Measurements from ENCODE around the gene VSIG2. TPM values are rescaled to one million over a fixed set of nuclear protein-coding genes. Genes with fewer than 3 reads are reported as not detected.
A peak's percentile ranks its signal among the peaks of the same experiment; 100 is the strongest.

Gene VSIG2
- total and polyA plus RNA-seq, 2 experiments from 2014 or later: not detected

GRCh38 chr11:124752471-124753102 lies 532 bp upstream of the VSIG2 start:
- H2AFZ ChIP-seq: peak overlapping the region; percentile 96

GRCh38 chr11:124751391-124751740 lies 689 bp downstream of the VSIG2 start:
- H3K36me3 Mint-ChIP-seq (ENCODE audit: low read depth): no peaks in the 10 kb centered on the region
- H3K36me3 ChIP-seq (ENCODE audit: insufficient read depth): no peaks in the 10 kb centered on the region
- DNase-seq (ENCODE audit: low spot score) (peak; percentile 63), ATAC-seq (peak; percentile 3)
- peaks cover 35% of the 10 kb centered on the region for H3K4me1 ChIP-seq (ENCODE audit: insufficient read depth)
- TF ChIP-seq ZNF114 (CRISPR knock-in tag; IDR thresholded peaks at IDR 0.05) (no peak), EZH2 (IDR thresholded peaks at IDR 0.05; ENCODE audit: low read depth, unreplicated experiment) (peak; percentile 83), EZH2phosphoT487 (IDR thresholded peaks at IDR 0.05; ENCODE audit: unreplicated experiment) (peak; percentile 69)
- peak overlapping the region; percentile 96 for H2AFZ ChIP-seq
- H3K27ac Mint-ChIP-seq: no peak overlapping the region
- H3K4me3 ChIP-seq: peak overlapping the region; percentile 58
- peak overlapping the region; percentile 58 for H3K4me3 Mint-ChIP-seq
- H3K79me2 ChIP-seq (replicated peaks; ENCODE audit: insufficient read depth): no peaks in the 10 kb centered on the region
- H4K20me1 ChIP-seq (replicated peaks; ENCODE audit: insufficient read depth): peaks cover 20% of the 10 kb centered on the region
- H3K27me3 Mint-ChIP-seq (ENCODE audit: insufficient read depth, low read depth, poor library complexity): peaks cover 98% of the 10 kb centered on the region
- peaks cover 99% of the 10 kb centered on the region for H3K27me3 ChIP-seq (ENCODE audit: insufficient read depth)
- H3K9me3 Mint-ChIP-seq: no peaks in the 10 kb centered on the region
- H3F3A ChIP-seq (replicated peaks; ENCODE audit: low read depth): peaks cover 5% of the 10 kb centered on the region; the same call in 1 of the 2 replicates
- no peaks in the 10 kb centered on the region for H3K9me2 ChIP-seq (ENCODE audit: insufficient read depth)
- H3K27ac ChIP-seq (ENCODE audit: low read depth): no peak overlapping the region
- peak overlapping the region; percentile 86 for H3K4me2 ChIP-seq
- peaks cover 31% of the 10 kb centered on the region for H3K4me1 Mint-ChIP-seq

More at GRCh38 chr11:124752471-124753102, 532 bp upstream of the VSIG2 start:
- Mint-ChIP-seq H3K4me3 (peak overlapping the region; percentile 73), H3K27ac (no peak overlapping the region), H3K36me3 (ENCODE audit: low read depth) (no peaks in the 10 kb centered on the region), H3K27me3 (ENCODE audit: insufficient read depth, low read depth, poor library complexity) (peaks cover 98% of the 10 kb centered on the region), H3K9me3 (no peaks in the 10 kb centered on the region), H3K4me1 (peaks cover 34% of the 10 kb centered on the region)
- H3K9me2 ChIP-seq (ENCODE audit: insufficient read depth): no peaks in the 10 kb centered on the region
- no peak overlapping the region for H3K27ac ChIP-seq (ENCODE audit: low read depth)
- H3F3A ChIP-seq (replicated peaks; ENCODE audit: low read depth): peaks cover 5% of the 10 kb centered on the region; the same call in 1 of the 2 replicates
- H4K20me1 ChIP-seq (replicated peaks; ENCODE audit: insufficient read depth): peaks cover 19% of the 10 kb centered on the region
- TF ChIP-seq CREB1 (CRISPR knock-in tag; IDR thresholded peaks at IDR 0.05; ENCODE audit: low read depth) (no peak), ZNF331 (CRISPR knock-in tag; IDR thresholded peaks at IDR 0.05; ENCODE audit: low read depth) (no peak), EZH2 (IDR thresholded peaks at IDR 0.05; ENCODE audit: low read depth, unreplicated experiment) (peak; percentile 76), STAT1 (IDR thresholded peaks at IDR 0.05; ENCODE audit: unreplicated experiment) (no peak)
- TF ChIP-seq, protein P1, sequence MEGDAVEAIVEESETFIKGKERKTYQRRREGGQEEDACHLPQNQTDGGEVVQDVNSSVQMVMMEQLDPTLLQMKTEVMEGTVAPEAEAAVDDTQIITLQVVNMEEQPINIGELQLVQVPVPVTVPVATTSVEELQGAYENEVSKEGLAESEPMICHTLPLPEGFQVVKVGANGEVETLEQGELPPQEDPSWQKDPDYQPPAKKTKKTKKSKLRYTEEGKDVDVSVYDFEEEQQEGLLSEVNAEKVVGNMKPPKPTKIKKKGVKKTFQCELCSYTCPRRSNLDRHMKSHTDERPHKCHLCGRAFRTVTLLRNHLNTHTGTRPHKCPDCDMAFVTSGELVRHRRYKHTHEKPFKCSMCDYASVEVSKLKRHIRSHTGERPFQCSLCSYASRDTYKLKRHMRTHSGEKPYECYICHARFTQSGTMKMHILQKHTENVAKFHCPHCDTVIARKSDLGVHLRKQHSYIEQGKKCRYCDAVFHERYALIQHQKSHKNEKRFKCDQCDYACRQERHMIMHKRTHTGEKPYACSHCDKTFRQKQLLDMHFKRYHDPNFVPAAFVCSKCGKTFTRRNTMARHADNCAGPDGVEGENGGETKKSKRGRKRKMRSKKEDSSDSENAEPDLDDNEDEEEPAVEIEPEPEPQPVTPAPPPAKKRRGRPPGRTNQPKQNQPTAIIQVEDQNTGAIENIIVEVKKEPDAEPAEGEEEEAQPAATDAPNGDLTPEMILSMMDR (conservative IDR thresholded peaks at IDR 0.05; ENCODE audit: low read depth in 2 of 2): no peak
- peaks cover 100% of the 10 kb centered on the region for H3K27me3 ChIP-seq (ENCODE audit: insufficient read depth)
- peak overlapping the region; percentile 86 for H3K4me2 ChIP-seq
- H3K4me3 ChIP-seq: peak overlapping the region; percentile 58
- ATAC-seq: peak; percentile 34
- peak; percentile 60 for DNase-seq (ENCODE audit: low spot score)
- no peaks in the 10 kb centered on the region for H3K79me2 ChIP-seq (replicated peaks; ENCODE audit: insufficient read depth)
- H3K36me3 ChIP-seq (ENCODE audit: insufficient read depth): no peaks in the 10 kb centered on the region
- peaks cover 41% of the 10 kb centered on the region for H3K4me1 ChIP-seq (ENCODE audit: insufficient read depth)

DNA sequence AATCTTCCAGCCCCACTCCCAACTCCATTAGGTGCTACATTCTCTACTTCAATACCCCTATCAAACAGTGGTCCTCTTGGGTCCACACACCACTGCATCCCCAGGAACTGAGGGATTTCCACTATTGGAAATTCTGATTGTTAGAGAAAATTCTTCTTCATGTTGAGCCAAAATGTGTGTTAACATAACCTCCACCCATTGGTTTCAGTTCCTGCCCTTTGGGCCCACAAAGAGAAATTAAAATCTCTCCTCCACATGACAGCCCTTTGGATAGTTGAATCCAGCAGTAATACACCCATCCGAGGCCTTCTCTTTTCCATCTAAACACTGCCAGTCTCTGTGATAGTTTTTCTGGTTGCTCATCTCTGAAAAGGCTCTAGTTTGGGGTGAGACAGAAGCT lies 2.1 kb downstream of the VSIG2 start:
- peaks cover 99% of the 10 kb centered on the region for H3K27me3 Mint-ChIP-seq (ENCODE audit: insufficient read depth, low read depth, poor library complexity)
- H3K4me3 Mint-ChIP-seq: no peak overlapping the region; the same call in 2 of the 3 replicates
- Histone ChIP-seq H4K20me1 (replicated peaks; ENCODE audit: insufficient read depth) (peaks cover 20% of the 10 kb centered on the region), H3K4me3 (no peak overlapping the region), H3K79me2 (replicated peaks; ENCODE audit: insufficient read depth) (no peaks in the 10 kb centered on the region), H2AFZ (no peak overlapping the region), H3K27me3 (ENCODE audit: insufficient read depth) (peaks cover 99% of the 10 kb centered on the region), H3K4me1 (ENCODE audit: insufficient read depth) (peaks cover 37% of the 10 kb centered on the region), H3F3A (replicated peaks; ENCODE audit: low read depth) (peaks cover 5% of the 10 kb centered on the region; the same call in 1 of the 2 replicates), H3K27ac (ENCODE audit: low read depth) (no peak overlapping the region), H3K36me3 (ENCODE audit: insufficient read depth) (no peaks in the 10 kb centered on the region), H3K4me2 (no peak overlapping the region), H3K9me2 (ENCODE audit: insufficient read depth) (no peaks in the 10 kb centered on the region)
- H3K36me3 Mint-ChIP-seq (ENCODE audit: low read depth): no peaks in the 10 kb centered on the region; the same call in 2 of the 3 replicates
- H3K27ac Mint-ChIP-seq: no peak overlapping the region
- ATAC-seq: no peak
- peaks cover 31% of the 10 kb centered on the region for H3K4me1 Mint-ChIP-seq
- H3K9me3 Mint-ChIP-seq: no peaks in the 10 kb centered on the region
- no peak for DNase-seq (ENCODE audit: low spot score)
- TF ChIP-seq STAT1 (IDR thresholded peaks at IDR 0.05; ENCODE audit: unreplicated experiment) (no peak), NANOG (IDR thresholded peaks at IDR 0.05; ENCODE audit: borderline replicate concordance) (no peak), ZNF331 (CRISPR knock-in tag; IDR thresholded peaks at IDR 0.05; ENCODE audit: low read depth) (no peak), EZH2 (IDR thresholded peaks at IDR 0.05; ENCODE audit: low read depth, unreplicated experiment) (no peak), ZNF114 (CRISPR knock-in tag; IDR thresholded peaks at IDR 0.05) (no peak)
- TF ChIP-seq, protein P2, sequence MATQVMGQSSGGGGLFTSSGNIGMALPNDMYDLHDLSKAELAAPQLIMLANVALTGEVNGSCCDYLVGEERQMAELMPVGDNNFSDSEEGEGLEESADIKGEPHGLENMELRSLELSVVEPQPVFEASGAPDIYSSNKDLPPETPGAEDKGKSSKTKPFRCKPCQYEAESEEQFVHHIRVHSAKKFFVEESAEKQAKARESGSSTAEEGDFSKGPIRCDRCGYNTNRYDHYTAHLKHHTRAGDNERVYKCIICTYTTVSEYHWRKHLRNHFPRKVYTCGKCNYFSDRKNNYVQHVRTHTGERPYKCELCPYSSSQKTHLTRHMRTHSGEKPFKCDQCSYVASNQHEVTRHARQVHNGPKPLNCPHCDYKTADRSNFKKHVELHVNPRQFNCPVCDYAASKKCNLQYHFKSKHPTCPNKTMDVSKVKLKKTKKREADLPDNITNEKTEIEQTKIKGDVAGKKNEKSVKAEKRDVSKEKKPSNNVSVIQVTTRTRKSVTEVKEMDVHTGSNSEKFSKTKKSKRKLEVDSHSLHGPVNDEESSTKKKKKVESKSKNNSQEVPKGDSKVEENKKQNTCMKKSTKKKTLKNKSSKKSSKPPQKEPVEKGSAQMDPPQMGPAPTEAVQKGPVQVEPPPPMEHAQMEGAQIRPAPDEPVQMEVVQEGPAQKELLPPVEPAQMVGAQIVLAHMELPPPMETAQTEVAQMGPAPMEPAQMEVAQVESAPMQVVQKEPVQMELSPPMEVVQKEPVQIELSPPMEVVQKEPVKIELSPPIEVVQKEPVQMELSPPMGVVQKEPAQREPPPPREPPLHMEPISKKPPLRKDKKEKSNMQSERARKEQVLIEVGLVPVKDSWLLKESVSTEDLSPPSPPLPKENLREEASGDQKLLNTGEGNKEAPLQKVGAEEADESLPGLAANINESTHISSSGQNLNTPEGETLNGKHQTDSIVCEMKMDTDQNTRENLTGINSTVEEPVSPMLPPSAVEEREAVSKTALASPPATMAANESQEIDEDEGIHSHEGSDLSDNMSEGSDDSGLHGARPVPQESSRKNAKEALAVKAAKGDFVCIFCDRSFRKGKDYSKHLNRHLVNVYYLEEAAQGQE (IDR thresholded peaks at IDR 0.05; ENCODE audit: unreplicated experiment): no peak

Data from GM23338 (cell line).